SW480 (cell line): ENCODE measurements around the gene KAZN.
A peak's percentile ranks its signal among the peaks of the same experiment; 100 is the strongest.

ENCODE experiments used
- DNase-seq: peaks from one replicate; pipeline ENCODE4 v3.0.0-alpha.2; 2016; ENCODE audit warnings: low spot score

Gene KAZN

GRCh38 chr1:14773396-14774025, 175.0 kb downstream of the KAZN start:
- DNase-seq = no peak

- no peak for DNase-seq
Observed at GRCh38 chr1:14774225-14774624, 175.7 kb downstream of the KAZN start.

- DNase-seq = no peak
Observed at GRCh38 chr1:14774988-14775387, 176.5 kb downstream of the KAZN start.

- DNase-seq = no peak
Observed at GRCh38 chr1:14775434-14775833, 176.9 kb downstream of the KAZN start.

DNA sequence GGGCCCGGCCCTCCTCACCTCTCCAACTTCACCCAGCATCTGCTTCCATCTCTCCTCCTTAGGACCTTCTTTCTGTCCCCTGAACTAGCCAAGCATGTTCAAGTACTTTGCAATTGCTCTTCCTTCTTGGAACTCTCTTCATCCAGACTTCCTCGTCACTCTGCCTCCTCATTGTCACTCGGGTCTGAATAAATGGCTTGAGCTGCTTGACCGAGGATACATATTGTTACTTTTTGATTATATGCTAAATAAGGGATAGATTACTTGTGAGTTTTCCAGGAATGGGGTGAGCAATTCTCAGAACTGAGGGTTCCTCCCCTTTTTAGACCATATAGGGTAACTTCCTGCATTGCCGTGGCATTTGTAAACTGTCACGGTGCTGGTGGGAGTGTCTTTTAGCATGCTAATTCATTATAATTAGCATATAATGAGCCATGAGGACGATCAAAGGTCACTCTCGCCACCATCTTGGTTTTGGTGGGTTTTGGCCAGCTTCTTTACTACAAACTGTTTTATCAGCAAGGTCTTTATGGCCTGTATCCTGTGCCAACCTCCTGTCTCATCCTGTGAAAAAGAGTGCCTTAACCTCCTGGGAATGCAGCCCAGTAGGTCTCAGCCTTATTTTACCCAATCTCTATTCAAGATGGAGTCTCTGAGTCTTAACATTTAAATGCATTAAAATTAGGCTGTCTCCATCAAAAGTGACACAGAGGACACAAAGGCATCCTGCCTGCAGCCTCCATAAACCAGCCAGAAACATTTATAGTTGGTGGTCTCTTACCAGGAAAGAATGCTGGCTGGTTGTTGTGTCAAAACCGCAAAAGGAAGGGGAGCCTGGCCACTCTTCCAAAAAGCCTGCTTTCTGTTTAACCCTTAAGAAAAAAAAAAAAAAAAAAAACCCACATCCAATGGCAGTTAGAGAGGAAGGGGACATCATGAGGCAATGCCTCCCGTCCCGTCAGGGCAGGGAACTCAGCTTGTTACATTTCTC, 179.3 kb downstream of the KAZN start:
- DNase-seq = no peak

DNA sequence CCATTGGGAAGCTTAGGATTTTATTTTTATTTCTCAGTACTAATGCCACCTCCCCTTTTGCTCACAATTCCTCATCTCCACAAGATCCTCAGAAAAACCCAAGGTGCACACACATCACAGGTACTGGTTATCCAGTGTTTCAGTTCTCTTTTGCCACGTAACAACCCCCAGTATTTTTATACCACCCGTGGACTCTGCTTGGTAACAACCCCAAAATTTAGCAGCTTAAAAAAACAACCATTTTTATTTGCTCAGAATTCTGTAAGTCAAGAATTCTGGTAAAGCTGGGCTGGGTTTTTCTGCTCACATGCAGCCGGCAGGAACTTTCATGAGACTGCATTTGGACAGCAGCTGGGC, 180.0 kb downstream of the KAZN start:
- DNase-seq = no peak

DNA sequence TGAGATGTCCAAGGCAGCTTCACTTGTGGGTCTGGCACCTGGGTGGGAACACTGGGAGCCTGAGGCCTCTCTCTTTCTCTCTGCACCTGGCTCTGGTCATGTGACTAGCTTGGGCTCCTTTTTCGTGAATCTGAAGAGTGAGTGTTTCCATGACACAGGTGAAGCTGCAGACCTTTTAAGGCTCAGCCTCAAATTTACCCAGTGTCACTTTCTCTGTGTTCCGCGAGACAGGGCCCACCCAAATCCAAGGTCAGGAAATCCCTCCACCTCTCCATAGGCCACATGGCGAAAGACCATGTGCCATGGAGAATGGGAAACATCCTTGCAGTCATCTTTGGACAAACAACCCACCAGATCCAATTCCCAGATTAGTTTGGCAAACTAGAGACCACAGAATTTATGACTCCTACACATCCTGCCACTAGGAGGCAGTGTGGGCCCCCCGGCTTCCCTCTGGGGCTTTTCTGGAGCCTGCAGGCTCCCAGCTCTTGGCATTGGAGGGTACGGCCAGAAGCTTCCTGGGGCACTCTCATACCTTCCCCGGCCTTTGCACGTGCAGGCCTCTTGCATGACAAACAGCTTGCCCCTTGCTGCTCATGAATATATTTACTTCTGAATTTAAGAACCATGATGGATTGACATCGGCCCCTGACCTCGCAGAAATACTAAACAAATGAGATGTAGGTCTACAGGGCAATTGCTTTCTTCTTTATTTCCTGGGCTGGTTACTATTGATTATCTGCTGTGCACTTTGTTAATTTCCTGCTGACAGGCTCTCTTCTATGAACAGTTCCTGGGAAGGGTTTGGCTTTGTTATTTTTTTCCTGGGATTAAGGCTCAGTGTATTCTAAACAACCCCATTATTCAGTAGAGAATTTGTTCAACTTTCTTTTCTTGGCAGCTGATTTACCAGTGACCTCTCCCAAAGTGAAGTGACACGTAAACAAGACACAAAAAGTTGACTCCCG, 180.7 kb downstream of the KAZN start:
- peak; percentile 11 for DNase-seq

GRCh38 chr1:14780271-14780670, 181.8 kb downstream of the KAZN start:
- no peak for DNase-seq

GRCh38 chr1:14781811-14782210, 183.3 kb downstream of the KAZN start:
- no peak for DNase-seq

- DNase-seq = no peak
Observed at GRCh38 chr1:14782741-14783591, 184.5 kb downstream of the KAZN start.

DNA sequence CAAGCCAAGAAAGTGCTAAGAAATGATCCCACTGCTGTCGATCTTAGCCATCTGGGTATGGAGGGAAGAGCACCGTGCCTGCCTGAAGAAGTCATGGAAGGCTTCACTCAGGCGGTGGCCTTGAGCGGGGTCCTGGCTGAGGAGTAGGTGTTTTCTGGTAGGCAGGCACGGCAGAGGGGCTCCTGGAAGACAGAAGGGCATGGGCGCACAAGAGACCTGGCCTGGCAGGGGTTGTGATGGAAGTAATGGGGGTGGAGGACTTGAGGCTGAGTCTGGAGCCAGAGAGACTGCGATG, 185.1 kb downstream of the KAZN start:
- no peak for DNase-seq

- no peak for DNase-seq
Observed at GRCh38 chr1:14784790-14785773, 186.6 kb downstream of the KAZN start.

DNA sequence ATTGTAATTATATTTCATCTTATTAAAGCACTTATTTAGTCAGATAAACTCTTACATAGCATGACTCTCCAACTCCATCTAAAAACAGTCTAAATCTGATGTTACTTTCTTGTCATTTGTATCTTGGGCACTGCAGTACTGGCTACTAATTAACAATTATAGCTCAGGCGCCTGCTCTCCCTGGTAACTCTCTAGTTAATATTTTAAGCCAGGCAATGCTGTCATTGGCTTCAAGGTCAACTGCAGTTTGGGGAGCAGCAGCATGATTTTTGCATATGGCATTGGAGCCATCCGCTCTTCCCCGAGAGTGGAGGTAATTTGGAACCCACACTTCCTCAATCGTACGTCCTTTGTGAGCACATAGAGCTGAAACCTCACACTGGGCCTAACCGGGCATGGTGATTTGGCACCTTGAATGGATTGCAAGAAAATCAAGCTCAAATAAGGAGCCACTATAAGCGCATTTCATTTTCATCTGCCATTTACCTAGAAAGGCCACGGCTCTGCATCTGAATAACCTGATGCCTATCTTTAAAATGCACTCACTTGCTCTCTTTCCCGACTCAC, 187.7 kb downstream of the KAZN start:
- no peak for DNase-seq

- no peak for DNase-seq
Observed at GRCh38 chr1:14786681-14787080, 188.2 kb downstream of the KAZN start.

DNA sequence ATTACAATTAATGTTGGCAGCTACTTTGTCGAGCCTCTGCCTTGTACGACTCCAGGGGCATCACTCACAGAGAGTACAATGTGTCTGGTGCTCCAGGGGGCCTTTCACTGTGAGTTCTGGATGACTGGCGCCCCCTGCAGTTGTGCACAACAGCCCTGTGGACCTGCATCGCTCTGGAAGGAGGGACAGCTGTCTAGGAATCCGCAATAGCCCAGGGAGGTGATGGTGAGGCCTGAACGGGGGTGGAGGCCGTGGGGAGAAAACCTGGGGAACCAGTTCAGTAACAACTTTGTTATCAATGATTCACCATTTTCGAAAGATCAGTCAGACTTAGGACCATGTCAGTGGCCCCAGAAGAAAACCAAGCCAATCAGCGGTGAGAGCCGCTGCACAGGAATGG, 189.1 kb downstream of the KAZN start:
- DNase-seq = no peak

DNA sequence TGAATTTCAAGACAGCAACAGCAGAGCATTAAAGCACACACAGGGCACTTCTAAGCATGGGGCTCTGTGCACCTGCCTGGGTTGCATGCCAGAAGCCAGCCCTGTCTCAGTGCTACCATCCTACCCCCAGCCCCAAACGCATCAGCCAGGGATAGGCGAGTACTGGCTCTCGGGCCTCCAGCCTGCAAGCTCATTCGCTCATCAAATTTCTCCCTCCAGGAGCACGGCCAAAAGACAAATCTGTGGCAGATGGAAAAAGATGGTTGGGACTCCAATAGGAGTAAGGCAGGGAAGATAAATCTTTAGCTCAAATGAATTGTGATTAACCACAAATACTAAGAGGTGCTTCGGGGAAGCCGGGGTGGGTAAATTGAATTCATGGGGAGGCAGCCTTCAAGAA, 189.6 kb downstream of the KAZN start:
- no peak for DNase-seq

DNA sequence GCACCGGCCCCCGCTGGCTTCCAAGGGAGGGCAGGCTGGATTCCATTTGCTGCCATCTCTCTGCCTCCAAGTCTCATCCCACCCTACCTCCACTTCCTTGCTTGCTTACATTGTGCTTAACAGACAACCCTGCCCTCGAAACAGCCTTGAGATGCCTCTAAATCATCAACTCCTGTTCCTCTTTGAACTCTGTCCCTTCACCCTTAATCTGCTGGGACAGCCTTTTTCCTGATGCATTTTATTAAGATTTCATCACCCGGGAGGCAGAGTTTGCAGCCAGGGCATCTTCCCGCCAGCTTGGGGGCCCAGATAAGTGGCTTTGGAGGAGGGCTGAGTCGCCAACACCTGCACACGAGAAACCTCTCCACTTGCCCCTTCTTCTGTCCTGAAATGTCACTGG, 192.5 kb downstream of the KAZN start:
- no peak for DNase-seq

DNA sequence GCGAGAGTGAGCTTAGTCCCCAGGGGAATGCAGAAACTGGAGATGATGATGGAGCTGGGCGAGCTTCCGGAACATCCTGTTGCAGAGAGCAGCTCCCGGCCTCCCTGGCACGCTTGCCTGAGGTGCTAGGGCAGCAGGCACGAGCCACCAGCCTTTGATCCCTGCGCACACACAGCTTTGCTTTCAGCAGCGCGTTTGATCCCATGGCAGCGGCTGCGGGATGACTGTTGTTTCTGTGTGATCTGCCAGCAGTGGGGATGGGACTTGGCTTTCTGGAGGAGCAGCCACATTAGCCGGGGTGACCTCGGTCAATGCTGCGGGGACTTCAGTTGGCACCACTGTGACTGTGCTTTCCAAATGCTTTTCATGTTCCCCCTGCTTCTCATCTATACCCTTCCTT, 193.2 kb downstream of the KAZN start:
- DNase-seq = peak; percentile 96

GRCh38 chr1:14794136-14794768, 195.8 kb downstream of the KAZN start:
- no peak for DNase-seq

DNA sequence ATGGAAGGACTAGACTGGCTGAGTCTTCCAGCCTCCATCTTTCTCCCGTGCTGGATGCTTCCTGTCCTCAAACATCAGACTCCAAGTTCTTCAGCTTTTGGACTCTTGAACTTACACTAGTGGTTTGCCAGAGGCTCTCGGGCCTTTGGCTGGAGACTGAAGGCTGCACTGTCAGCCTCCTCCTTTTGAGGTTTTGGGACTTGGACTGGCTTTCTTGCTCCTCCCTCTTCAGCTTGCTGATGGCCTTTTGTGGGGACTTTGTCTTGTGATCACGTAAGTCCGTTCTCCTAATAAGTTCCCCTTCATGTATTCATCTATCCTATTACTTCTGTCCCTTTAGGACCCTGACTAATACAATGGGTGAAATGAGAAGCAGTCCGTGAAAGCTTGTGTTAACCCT, 196.4 kb downstream of the KAZN start:
- DNase-seq = no peak
